Activated CD4-positive, CD25-positive, alpha-beta regulatory T cell treated with anti-CD3 and anti-CD28 coated beads, Interleukin-2, amount 50 U/mL, for 24 hours (primary cell): ENCODE measurements around the gene EFEMP1.

ENCODE experiments used
- ATAC-seq, 2 donors: fragments of 150-1000 bp; cut with Tn5 transposase; one replicate each; pipeline ENCODE4 v1.10.0; 2021; ENCODE audit warnings: mild to moderate bottlenecking in 1 of 2, moderate library complexity in 1 of 2

Gene EFEMP1

GRCh38 chr2:55923091-55923981 lies at the start of gene EFEMP1:
Gene EFEMP1 (minus strand): TSS chr2:55923782. CDS start chr2:55922440, 1,342 bp downstream.
- ATAC-seq = no peak

GRCh38 chr2:55970500-55970899 lies 46.9 kb upstream of the EFEMP1 start:
- no peak for ATAC-seq

- ATAC-seq = no peak
Observed at GRCh38 chr2:55968941-55969340, 45.4 kb upstream of the EFEMP1 start.

DNA sequence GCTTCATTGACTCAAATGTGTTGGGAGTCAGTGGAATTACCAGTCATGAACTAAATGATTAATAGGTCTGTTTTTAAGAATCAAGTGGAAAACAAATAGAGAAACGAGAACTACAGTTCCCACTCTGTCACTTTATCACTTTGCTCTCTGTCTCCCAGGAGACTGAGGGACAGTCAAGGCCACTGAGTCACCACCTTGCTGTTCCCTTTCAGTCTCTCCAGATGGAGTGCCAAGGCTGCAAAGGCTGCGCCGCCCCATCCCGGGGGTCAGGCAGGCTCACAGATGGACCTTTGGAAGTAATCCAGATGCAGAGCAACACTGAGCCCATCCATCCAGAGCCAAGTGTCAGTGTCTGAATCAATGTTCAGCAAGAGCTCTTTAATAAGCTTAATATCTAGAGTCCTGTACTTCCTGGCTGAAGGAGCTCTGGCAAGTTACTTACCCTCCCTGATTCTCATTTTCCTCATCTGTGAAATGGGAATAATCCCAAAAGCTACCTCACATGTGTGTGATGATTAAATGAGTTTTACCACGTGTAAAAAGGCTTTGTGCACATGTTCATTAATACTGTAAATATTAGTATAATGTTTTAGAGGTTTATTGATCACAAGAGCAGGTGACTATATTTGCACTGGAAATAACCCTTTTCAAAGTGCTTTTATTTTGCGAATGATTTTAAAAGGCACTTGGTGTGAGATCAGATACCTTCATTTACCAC lies 43.0 kb upstream of the EFEMP1 start:
- ATAC-seq = no peak

DNA sequence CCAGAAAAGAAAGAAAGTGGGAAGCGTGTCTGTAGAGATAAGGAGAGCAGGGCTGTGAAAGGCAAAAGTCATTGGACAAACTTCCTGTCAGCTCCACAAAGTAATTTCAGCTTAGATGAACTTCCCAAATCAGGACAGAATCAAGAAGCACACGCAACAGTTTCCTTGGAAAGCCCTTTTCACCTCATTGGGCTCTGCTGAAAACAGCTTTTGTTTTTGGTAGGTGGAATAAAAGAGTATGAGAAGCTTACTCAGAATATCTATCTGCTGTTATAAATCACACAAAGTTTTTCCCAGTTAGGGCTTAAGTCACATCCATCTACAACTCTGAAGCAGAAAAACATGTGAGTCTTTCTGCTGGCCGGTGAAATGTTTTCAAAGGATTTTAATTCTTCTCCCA lies 42.4 kb upstream of the EFEMP1 start:
- no peak for ATAC-seq

DNA sequence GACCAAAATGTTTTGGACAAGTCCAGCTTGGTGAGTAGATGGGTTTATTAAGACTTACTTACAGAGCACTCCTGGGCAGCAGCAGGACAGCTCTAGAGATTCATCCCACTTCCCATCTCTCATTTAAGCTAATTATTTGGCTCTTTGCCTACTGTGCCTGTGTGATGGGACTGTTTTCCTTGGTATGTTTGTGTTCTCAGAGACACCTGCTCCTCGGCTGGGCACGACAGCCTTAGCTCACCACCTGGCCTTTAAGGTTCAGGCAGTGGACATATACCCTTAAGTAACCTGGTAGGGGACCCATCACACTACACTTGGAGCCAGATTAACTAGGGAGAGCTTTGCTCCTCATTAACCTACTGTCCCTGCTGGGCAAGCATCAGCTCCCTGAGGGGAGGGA lies 41.7 kb upstream of the EFEMP1 start:
- no peak for ATAC-seq

GRCh38 chr2:55962915-55963314 lies 39.3 kb upstream of the EFEMP1 start:
- no peak for ATAC-seq

GRCh38 chr2:55961318-55961911 lies 37.8 kb upstream of the EFEMP1 start:
- ATAC-seq = no peak

GRCh38 chr2:55958756-55959155 lies 35.2 kb upstream of the EFEMP1 start:
- ATAC-seq = no peak

DNA sequence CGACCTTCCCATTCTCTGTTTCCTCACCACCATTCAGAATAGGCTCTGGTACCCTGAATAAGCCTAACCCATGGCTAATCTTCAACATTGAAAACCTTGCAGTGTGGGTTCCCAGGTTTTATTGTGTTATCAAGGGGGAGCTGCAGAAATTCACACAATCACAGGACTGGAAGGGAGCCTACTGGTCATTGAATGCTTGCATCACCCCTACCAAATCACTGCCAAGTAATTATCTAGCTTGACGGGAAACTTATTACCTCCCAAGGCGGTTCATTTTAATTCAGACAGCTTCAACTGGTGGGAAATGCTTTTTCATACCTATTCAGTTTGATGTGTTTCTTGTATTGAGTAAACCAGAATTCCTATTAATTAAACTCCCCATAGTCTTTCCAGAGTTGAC lies 33.6 kb upstream of the EFEMP1 start:
- no peak for ATAC-seq

DNA sequence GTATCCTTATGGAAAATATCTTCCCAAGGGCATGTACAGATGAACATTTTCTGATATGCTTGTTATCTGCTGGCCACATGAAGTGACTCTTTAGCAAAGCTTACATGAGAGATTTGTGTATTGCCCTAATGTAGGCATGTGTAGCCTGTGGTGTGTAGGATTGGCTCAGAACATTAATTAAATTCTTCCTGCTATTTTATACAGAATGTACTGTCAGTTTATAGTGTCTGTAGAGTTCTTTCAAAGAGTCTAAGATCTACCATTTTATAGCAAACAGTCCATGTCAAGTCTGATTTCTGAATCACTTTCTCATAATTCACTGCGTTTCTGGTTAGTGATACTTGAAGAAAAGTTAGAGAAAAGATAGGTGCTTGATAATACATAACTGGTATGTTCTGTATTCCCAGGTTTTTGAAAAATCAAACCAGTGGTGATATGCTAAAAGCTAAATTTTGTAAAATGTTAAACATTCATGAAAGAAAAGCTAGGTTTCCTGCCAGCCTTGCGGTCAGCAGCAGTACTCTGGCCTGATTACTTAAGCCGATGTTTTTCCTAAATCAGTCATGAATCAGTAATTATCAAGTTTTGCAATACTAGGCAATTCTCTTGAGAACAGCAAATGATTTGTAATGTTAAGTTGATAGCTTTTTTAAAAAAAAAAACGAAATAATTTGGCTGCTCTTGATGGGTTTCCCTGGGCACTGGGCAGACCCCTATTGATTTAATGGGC lies 30.9 kb upstream of the EFEMP1 start:
- no peak for ATAC-seq

DNA sequence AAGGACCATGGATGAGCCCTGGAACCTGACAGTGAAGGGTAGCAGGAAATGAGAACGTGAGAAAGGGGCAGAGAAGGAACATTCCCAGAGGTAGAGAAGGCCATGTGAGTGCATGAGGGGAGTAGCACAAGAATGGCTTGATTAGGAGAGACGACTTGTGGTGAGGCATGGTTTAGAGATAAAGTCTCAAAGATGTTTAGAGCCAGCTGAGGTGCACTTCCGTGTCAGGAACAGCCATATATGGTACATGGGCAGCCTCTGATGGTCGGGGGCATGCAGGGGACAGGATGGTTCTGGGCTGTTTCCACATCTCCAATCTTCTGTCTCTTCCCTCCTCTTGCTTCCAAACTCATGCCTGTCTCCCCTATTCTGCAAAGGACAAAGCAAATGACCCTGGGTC lies 28.8 kb upstream of the EFEMP1 start:
- ATAC-seq = no peak

- no peak for ATAC-seq
Observed at GRCh38 chr2:55951533-55951932, 28.0 kb upstream of the EFEMP1 start.

GRCh38 chr2:55949613-55950012 lies 26.0 kb upstream of the EFEMP1 start:
- ATAC-seq = no peak

GRCh38 chr2:55949211-55949610 lies 25.6 kb upstream of the EFEMP1 start:
- ATAC-seq = no peak

DNA sequence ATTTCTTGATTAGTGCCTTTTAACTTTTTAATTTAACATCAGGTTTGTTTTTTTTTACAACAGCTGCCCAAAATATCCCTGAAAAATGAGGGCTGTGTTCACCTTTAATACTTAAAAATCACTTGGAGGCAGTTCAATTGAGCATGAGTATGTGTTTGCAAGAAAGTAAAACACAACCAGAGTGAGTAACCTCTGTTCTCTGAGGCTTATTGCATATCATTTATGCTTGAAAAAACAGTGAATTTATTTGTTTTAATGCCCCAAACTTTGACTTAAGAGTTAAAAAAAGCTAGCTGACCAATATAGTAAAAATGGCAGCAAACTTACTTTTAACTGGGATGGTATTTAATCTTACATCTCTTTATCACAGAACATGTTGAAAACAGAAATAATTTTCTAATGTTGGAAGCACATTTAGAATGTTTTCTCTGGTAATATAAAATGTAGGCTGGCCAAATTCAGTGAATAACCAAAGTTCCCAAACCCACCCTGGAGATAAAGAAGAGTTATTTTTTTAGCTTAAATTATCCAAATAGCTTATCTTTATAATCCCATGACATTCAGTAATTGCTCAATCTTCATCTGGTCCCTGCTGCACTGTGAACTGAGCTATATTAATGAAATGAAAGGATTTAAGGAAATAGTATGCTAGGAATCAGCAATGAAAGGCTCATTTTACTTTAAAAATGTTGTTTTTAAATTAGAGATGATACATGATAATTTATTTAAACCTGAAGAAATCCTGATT lies 24.8 kb upstream of the EFEMP1 start:
- ATAC-seq = no peak

DNA sequence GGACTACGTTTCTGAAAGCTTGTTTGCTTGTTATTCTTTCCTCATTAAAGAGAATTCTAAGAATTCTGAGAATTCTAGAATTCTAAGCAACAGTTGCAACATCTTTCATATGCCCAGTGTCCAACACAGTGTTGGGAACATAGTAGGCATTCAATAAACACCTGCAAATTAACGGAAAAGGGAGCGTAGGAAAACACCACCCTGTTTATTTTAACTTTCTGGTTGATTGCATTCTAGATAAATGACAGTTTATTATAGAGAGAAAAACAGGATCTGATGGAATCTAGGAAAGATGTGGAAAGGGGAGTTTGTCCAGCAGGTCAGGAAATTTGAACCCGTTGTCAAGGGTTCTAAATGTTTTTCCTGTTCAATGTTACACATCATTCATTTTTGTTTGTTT lies 24.2 kb upstream of the EFEMP1 start:
- no peak for ATAC-seq

GRCh38 chr2:55946793-55947192 lies 23.2 kb upstream of the EFEMP1 start:
- ATAC-seq = no peak

GRCh38 chr2:55943466-55943865 lies 19.9 kb upstream of the EFEMP1 start:
- no peak for ATAC-seq

DNA sequence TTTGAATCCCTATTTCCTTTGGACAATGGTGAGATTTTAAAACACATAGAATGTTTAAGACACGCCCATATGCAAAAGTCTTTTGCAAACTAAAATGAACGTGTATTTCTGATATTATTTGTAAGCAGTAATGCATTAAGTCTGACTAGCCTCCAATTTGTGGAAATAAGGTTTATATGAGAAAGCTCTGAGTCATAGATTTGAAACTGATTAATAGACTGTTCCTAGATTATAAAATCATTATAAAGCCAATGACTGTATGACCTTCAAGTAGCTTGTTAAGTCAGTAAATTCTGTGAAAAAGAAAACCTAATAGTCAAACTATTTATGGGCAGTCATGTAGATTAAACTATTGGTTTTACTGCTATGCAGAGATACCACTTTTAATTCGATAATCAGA lies 12.8 kb upstream of the EFEMP1 start:
- ATAC-seq = no peak

DNA sequence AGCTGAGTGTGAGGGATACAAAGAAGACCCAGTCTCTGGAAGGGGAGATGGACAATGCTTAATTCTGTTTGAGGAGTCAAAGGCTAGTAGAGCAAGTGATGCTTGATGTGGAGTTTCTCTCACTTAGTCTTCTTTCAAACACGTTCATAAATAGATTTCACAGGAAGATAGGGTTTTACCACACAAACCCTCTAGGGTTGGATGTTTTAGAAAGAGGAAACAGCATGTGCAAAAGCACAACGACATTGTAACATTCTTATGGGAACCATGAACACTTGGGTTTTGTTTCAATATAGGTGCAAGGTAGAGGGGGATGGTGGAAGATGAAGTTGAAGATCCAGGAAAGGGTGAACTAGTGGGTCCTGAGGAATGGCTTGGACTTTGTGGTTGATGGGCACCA lies 10.8 kb upstream of the EFEMP1 start:
- ATAC-seq = no peak

DNA sequence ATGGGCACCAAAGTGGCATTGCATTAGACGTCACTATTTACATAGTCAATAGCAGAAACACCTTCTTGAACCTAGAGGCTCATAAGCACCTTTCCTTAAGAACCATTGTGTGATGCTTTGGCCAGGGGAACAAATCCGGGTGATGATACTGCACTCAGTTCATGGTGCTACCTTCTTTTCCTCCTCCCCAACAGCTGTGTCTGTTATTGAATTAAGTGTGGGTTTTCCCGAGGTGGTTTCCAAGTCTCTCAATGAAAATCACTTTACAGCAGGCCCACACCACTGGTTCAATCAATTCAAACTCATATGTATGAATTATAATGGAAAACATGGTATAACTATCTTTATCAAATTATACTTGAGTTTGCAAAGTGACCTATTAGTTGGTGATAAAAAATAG lies 9.3 kb upstream of the EFEMP1 start:
- ATAC-seq = no peak
